Nephron (organoid): ENCODE measurements around the gene PPP1R1C.

Source experiments
- H3K27ac Mint-ChIP-seq, 3 experiments: 2 replicates each; pipeline ENCODE4 v1.8.0; 2020; ENCODE audit warnings: mixed read lengths in 3 of 3, mild to moderate bottlenecking in 2 of 3, moderate library complexity in 1 of 3
- H3K27me3 Mint-ChIP-seq: 2 replicates; pipeline ENCODE4 v1.8.0; 2021; ENCODE audit warnings: low read depth, mild to moderate bottlenecking, moderate library complexity, mixed read lengths
- H3K36me3 Mint-ChIP-seq: 2 replicates; pipeline ENCODE4 v1.8.0; 2020; ENCODE audit warnings: low read depth, mixed read lengths
- H3K4me1 Mint-ChIP-seq: 2 replicates; pipeline ENCODE4 v1.8.0; 2020; ENCODE audit warnings: mixed read lengths
- H3K4me3 Mint-ChIP-seq, 3 experiments: 2 replicates each; pipeline ENCODE4 v1.8.0; 2020; ENCODE audit warnings: mild to moderate bottlenecking in 3 of 3, mixed read lengths in 3 of 3, moderate library complexity in 2 of 3
- H3K9me3 Mint-ChIP-seq: 2 replicates; pipeline ENCODE4 v1.8.0; 2020; ENCODE audit warnings: mixed read lengths
- TF ChIP-seq, protein P1 (sequence below), 3 experiments: fragments of 200-600 bp; sonication (generic); IDR thresholded peaks; one replicate each; pipeline ENCODE4 v1.5.0; 2021; ENCODE audit warnings: antibody characterized with exemption in 3 of 3; ENCODE audit not compliant: unreplicated experiment in 3 of 3

PPP1R1C gene

DNA sequence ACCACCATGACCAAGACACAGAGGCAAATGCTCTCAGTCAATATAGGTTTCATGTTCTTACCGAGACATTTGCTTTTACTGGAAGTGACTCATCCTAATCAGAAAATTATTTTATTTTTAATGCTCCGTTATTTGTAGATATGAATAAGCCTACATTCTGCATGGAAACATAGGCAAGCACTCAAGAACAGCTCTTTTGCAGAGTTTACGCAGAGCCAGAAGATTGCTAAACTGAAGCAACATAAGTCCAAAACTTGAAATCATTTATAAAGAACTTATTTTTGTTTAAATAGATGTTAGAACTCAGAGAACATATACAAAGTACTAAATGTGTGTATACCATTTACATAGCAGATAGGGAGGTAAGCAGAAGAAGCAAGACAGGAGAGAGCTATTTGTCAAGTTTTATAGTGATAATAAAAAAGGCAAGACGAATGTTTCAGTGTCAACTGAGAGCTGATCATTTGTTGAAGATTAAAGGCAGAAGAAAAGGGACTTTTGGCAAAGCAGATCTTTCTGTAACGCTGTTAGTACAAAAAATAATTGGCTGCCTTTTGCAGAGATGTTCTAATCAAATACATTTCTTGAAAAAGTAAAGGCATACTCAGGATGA lies 12.4 kb upstream of the PPP1R1C start:
- Mint-ChIP-seq H3K36me3 (no peaks in the 10 kb centered on the region), H3K4me3 (no peak overlapping the region), H3K4me1 (no peaks in the 10 kb centered on the region), H3K27me3 (no peaks in the 10 kb centered on the region), H3K9me3 (peaks cover 2% of the 10 kb centered on the region), H3K27ac (no peak overlapping the region)
- TF ChIP-seq, protein P1, sequence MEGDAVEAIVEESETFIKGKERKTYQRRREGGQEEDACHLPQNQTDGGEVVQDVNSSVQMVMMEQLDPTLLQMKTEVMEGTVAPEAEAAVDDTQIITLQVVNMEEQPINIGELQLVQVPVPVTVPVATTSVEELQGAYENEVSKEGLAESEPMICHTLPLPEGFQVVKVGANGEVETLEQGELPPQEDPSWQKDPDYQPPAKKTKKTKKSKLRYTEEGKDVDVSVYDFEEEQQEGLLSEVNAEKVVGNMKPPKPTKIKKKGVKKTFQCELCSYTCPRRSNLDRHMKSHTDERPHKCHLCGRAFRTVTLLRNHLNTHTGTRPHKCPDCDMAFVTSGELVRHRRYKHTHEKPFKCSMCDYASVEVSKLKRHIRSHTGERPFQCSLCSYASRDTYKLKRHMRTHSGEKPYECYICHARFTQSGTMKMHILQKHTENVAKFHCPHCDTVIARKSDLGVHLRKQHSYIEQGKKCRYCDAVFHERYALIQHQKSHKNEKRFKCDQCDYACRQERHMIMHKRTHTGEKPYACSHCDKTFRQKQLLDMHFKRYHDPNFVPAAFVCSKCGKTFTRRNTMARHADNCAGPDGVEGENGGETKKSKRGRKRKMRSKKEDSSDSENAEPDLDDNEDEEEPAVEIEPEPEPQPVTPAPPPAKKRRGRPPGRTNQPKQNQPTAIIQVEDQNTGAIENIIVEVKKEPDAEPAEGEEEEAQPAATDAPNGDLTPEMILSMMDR (IDR thresholded peaks at IDR 0.05; ENCODE audit: unreplicated experiment in 3 of 3), result no peak

DNA sequence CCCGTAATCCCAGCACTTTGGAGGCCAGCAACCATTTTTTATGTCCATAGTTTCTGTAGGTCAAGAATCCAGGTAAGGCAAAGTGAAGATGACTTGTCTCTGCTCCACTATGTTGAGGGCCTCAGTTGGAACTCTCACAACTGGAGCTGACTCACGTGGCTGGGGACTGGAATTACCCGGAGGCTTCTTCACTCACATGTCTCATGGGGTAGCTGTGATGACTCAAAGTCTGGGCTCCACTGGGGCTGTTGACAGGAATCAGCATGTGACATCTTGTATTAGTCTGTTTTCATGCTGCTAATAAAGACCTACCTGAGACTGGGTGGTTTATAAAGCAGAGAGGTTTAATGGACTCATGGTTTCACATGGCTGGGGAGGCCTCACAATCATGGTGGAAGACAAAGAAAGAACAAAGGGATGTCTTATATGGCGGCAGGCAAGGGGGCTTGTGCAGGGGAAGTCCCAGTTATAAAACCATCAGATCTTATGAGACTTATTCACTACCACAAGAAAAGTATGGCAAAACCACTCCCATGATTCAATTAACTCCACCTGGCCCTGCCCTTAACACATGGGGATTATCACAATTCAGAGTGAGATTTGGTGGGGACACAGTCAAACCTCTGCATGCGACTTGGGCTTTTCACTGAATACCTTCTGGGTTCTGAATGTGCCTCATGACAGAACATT lies 7.8 kb upstream of the PPP1R1C start:
- H3K27me3 Mint-ChIP-seq, result no peaks in the 10 kb centered on the region
- no peaks in the 10 kb centered on the region for H3K9me3 Mint-ChIP-seq
- H3K4me3 Mint-ChIP-seq, result no peak overlapping the region
- no peaks in the 10 kb centered on the region for H3K4me1 Mint-ChIP-seq
- H3K27ac Mint-ChIP-seq, result no peak overlapping the region
- TF ChIP-seq, protein P1 (IDR thresholded peaks at IDR 0.05; ENCODE audit: unreplicated experiment in 3 of 3), result no peak
- no peaks in the 10 kb centered on the region for H3K36me3 Mint-ChIP-seq

DNA sequence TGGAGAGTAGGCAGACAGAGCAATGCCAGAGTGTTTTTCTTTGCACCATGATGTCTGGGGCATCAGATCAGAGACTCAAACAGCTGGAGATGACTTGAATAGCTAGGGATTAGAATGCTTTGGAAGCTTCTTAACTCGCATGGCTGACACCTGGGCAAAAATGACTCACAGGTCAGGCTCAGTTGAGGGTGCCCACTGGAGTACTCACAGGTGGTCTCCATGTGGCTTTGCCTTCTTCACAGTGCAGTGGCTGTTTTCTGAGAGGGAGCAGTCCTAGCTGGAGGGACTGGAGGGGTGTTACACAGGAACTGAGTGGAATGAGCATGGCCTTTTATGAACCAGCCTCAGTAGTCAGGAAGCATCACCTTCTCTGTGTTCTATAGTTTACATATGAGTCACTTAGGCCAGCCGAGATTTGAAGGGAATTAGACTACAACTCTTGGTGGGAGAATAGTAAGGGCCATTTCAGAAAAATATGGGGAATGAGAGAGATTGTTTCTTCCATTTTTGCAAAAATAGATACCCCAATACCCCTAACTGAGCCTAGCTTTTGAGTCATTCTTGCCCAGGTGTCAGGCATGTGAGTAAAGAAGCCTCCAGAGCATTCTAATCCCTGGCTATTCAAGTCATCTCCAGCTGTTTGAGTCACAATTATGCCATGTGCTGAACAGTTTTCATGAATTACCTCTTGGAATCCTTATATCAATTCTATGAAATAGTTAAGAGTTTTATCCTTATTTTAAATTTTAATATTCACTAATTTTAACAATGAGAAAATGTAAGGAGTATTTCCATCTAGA lies 7.1 kb upstream of the PPP1R1C start:
- no peaks in the 10 kb centered on the region for H3K9me3 Mint-ChIP-seq
- TF ChIP-seq, protein P1 (IDR thresholded peaks at IDR 0.05; ENCODE audit: unreplicated experiment in 3 of 3), result no peak
- H3K36me3 Mint-ChIP-seq, result no peaks in the 10 kb centered on the region
- H3K4me3 Mint-ChIP-seq, result no peak overlapping the region
- no peaks in the 10 kb centered on the region for H3K4me1 Mint-ChIP-seq
- H3K27me3 Mint-ChIP-seq, result no peaks in the 10 kb centered on the region
- H3K27ac Mint-ChIP-seq, result no peak overlapping the region

DNA sequence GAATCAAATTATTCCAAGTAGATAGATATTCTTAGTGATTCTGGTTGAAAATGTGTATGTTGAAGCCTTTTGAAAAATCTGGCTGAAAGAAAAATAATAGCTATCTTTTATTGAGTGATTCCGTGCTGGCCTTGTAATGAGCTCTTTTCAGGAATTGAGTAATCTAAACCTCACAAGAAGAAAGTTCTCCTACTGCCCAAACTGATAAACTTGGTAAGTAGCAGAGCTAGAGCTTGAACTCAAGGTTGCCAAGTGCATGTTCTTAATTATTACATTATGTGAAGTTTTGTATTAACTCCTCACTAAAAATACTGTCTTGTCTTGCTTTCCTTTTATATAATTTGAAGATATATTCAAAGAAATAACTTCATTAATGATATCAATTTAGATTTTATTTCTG lies 1.6 kb upstream of the PPP1R1C start:
- H3K4me1 Mint-ChIP-seq, result peaks cover 7% of the 10 kb centered on the region
- H3K27me3 Mint-ChIP-seq, result no peaks in the 10 kb centered on the region
- no peak overlapping the region for H3K27ac Mint-ChIP-seq
- H3K9me3 Mint-ChIP-seq, result no peaks in the 10 kb centered on the region
- no peaks in the 10 kb centered on the region for H3K36me3 Mint-ChIP-seq
- TF ChIP-seq, protein P1 (IDR thresholded peaks at IDR 0.05; ENCODE audit: unreplicated experiment in 3 of 3), result no peak
- H3K4me3 Mint-ChIP-seq, result no peak overlapping the region

DNA sequence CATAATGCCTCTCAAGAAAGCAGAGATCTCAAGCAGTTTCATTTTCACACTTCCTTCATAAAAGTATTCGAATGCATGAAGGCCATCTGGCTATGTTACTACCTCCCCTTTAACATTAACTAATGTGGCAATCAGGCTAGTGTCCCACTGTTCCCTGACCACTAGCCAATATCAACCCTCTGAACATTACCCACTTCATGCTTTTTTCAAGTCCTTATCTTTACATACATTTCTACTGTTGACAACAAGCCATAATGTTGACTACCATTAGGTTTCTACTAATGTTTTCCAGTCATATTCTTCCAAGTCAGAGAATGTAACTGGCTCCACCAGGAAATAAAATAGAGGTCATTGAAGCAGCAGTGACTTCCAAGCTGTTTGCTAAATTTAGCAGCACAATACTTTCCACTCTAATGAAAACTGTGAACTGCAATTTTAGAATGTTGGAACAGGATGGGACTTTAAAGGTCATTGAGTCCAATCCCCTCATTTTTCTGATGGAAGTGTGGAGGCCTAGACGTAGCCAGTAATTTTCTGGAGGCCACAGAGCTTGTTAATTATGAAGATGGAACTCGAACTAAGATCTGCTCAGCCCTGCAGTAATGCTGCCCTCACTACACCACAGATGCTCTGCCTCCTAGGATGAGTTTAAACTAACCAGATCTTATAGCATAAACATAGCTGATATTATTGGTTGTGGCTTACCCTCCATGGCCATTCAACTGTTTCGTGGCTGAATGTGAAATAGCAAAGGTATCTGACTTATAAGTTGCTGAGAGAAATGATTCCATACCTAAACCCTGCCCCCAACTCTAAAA lies 630 bp upstream of the PPP1R1C start:
- Mint-ChIP-seq H3K4me3 (no peak overlapping the region), H3K27ac (peak overlapping the region in 1 of 3 experiments; percentile 40), H3K36me3 (no peaks in the 10 kb centered on the region), H3K27me3 (no peaks in the 10 kb centered on the region), H3K9me3 (no peaks in the 10 kb centered on the region), H3K4me1 (peaks cover 9% of the 10 kb centered on the region)
- TF ChIP-seq, protein P1 (IDR thresholded peaks at IDR 0.05; ENCODE audit: unreplicated experiment in 3 of 3), result no peak
